ENCODE data around the gene HBA1. TPM values are rescaled to one million over a fixed set of nuclear protein-coding genes. Genes with fewer than 3 reads are reported as not detected.
"Not testable (repeated sequence)": the region's sequence is repeated elsewhere in the genome, so short reads cannot be mapped to it uniquely, and the experiment has no call there.

HBA1 gene
- total RNA-seq, 2 donors from 2014 or later: 1.1 TPM; not detected in 1

DNA sequence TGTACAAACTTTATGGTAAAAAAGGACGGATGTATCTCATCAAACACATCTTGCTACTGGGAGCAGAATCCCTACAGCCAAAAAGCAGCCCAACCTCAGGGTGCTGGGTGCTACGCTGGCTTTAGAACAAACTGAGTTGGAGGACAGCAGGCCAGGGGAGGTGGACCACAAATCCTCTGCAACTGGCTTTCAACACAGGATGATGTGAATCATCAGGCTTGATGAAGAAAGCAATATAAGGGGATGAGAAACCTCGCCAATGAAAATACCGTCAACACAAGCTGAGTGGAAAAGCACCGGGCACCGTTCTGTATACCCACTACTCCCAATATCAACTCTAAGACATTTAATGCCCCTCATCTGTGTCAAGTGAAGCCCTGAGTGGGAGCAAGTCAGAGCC is 18.0 kb downstream of the HBA1 start:
- no peak overlapping the region for H3K9ac ChIP-seq (ENCODE audit: extremely low read depth, low read length, poor library complexity, severe bottlenecking)
- Mint-ChIP-seq H3K4me1 (no peaks in the 10 kb centered on the region), H3K36me3 (ENCODE audit: low read depth) (peaks cover 86% of the 10 kb centered on the region), H3K27ac (no peak overlapping the region), H3K4me3 (no peak overlapping the region), H3K27me3 (ENCODE audit: insufficient read depth) (no peaks in the 10 kb centered on the region), H3K9me3 (no peaks in the 10 kb centered on the region)
- H3K9me3 ChIP-seq (ENCODE audit: control insufficient read depth, low read length): no peaks in the 10 kb centered on the region
- no peak overlapping the region for H3K4me3 ChIP-seq (ENCODE audit: low read length)
- H3K4me1 ChIP-seq (ENCODE audit: control insufficient read depth, insufficient read depth, low read length): no peaks in the 10 kb centered on the region
- H3K27me3 ChIP-seq (ENCODE audit: control insufficient read depth, insufficient read depth, low read length, poor library complexity, severe bottlenecking): no peaks in the 10 kb centered on the region
- 99 to 100% methylated on average over 2 to 6 of the region's 6 CpGs for WGBS, 2 experiments (ENCODE audit: insufficient coverage in 1 of 2, insufficient read length in 1 of 2)
- no peak overlapping the region for H3K27ac ChIP-seq (ENCODE audit: low read depth, low read length)
- TF ChIP-seq, protein P1, sequence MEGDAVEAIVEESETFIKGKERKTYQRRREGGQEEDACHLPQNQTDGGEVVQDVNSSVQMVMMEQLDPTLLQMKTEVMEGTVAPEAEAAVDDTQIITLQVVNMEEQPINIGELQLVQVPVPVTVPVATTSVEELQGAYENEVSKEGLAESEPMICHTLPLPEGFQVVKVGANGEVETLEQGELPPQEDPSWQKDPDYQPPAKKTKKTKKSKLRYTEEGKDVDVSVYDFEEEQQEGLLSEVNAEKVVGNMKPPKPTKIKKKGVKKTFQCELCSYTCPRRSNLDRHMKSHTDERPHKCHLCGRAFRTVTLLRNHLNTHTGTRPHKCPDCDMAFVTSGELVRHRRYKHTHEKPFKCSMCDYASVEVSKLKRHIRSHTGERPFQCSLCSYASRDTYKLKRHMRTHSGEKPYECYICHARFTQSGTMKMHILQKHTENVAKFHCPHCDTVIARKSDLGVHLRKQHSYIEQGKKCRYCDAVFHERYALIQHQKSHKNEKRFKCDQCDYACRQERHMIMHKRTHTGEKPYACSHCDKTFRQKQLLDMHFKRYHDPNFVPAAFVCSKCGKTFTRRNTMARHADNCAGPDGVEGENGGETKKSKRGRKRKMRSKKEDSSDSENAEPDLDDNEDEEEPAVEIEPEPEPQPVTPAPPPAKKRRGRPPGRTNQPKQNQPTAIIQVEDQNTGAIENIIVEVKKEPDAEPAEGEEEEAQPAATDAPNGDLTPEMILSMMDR (conservative IDR thresholded peaks at IDR 0.05): no peak
- peaks cover 91% of the 10 kb centered on the region for H3K36me3 ChIP-seq (ENCODE audit: control insufficient read depth, insufficient read depth, low read length)
- no peak for DNase-seq

DNA sequence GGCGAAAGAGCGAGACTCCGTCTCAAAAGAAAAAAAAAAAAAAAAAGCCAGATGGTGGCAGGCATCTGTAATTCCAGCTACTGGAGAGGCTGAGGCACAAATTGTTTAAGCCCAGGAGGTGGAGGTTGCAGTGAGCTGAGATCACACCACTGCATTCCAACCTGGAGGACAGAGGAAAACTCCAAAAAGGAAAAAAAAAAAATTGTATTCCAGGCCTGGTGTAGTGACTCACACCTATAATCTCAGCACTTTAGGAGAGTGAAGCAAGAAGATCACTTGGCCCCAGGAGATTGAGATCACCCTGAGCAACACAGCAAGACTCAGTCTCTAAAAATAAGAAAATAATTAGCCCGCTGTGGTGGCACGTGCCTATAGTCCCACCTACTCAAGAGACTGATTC is 23.9 kb downstream of the HBA1 start:
- Mint-ChIP-seq H3K4me1 (no peaks in the 10 kb centered on the region), H3K27me3 (ENCODE audit: insufficient read depth) (no peaks in the 10 kb centered on the region)

DNA sequence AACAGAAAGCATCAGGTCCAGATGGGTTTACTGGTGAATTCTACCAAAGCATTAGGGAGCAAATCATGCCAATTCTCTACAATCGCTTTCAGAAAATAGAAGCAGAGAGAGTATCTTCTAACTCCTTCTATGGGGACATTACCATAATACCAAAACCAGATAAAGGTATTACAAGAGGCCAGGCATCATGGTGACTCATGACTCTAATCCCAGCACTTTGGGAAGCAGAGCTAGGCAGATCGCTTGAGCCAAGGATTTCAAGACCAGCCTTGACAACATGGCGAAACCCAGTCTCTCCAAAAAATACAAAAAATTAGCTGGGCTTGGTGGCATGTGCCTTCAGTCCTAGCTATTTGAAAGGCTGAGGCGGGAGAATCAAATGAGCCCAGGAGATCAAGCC is 26.8 kb downstream of the HBA1 start:
- Mint-ChIP-seq H3K27ac (no peak overlapping the region), H3K27me3 (ENCODE audit: insufficient read depth) (no peaks in the 10 kb centered on the region), H3K4me1 (no peaks in the 10 kb centered on the region), H3K4me3 (no peak overlapping the region), H3K36me3 (ENCODE audit: low read depth) (peaks cover 81% of the 10 kb centered on the region), H3K9me3 (no peaks in the 10 kb centered on the region)
- no peak overlapping the region for H3K9ac ChIP-seq (ENCODE audit: extremely low read depth, low read length, poor library complexity, severe bottlenecking)
- WGBS, 2 experiments (ENCODE audit: insufficient coverage in 1 of 2, insufficient read length in 1 of 2): 91% methylated on average over 2 to 4 of the region's 4 CpGs
- DNase-seq: no peak
- no peaks in the 10 kb centered on the region for H3K27me3 ChIP-seq (ENCODE audit: control insufficient read depth, insufficient read depth, low read length, poor library complexity, severe bottlenecking)
- no peaks in the 10 kb centered on the region for H3K9me3 ChIP-seq (ENCODE audit: control insufficient read depth, low read length)
- TF ChIP-seq, protein P1 (conservative IDR thresholded peaks at IDR 0.05): no peak
- H3K4me3 ChIP-seq (ENCODE audit: low read length): no peak overlapping the region
- H3K27ac ChIP-seq (ENCODE audit: low read depth, low read length): no peak overlapping the region
- peaks cover 82% of the 10 kb centered on the region for H3K36me3 ChIP-seq (ENCODE audit: control insufficient read depth, insufficient read depth, low read length)
- no peaks in the 10 kb centered on the region for H3K4me1 ChIP-seq (ENCODE audit: control insufficient read depth, insufficient read depth, low read length)

More for the DNA sequence above, 23.9 kb downstream of the HBA1 start:
- 95 to 100% methylated on average over 5 of the region's 5 CpGs for WGBS, 2 experiments (ENCODE audit: insufficient coverage in 1 of 2, insufficient read length in 1 of 2)
- TF ChIP-seq, protein P1 (conservative IDR thresholded peaks at IDR 0.05): no peak
- H3K9me3 Mint-ChIP-seq: no peaks in the 10 kb centered on the region
- H3K36me3 ChIP-seq (ENCODE audit: control insufficient read depth, insufficient read depth, low read length): peaks cover 81% of the 10 kb centered on the region
- H3K27ac Mint-ChIP-seq: no peak overlapping the region
- H3K4me3 ChIP-seq (ENCODE audit: low read length): no peak overlapping the region
- H3K27me3 ChIP-seq (ENCODE audit: control insufficient read depth, insufficient read depth, low read length, poor library complexity, severe bottlenecking): no peaks in the 10 kb centered on the region
- peaks cover 78% of the 10 kb centered on the region for H3K36me3 Mint-ChIP-seq (ENCODE audit: low read depth)
- no peak overlapping the region for H3K9ac ChIP-seq (ENCODE audit: extremely low read depth, low read length, poor library complexity, severe bottlenecking)
- H3K27ac ChIP-seq (ENCODE audit: low read depth, low read length): no peak overlapping the region
- no peak for DNase-seq
- no peak overlapping the region for H3K4me3 Mint-ChIP-seq
- no peaks in the 10 kb centered on the region for H3K4me1 ChIP-seq (ENCODE audit: control insufficient read depth, insufficient read depth, low read length)
- no peaks in the 10 kb centered on the region for H3K9me3 ChIP-seq (ENCODE audit: control insufficient read depth, low read length)

DNA sequence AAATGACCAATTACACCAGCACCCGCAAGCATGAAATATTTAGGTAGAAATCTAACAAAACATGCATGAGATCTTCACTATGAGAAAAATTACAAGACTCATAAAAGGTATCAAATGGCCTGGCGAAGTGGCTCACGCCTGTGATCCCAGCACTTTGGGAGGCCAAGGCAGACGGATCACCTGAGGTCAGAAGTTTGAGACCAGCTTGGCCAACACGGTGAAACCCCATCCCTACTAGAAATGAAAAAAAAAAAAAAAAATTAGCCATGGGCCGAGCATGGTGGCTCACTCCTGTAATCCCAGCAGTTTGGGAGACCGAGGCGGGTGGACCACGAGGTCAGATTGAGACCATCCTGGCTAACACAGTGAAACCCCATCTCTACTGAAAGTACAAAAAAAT is 27.6 kb downstream of the HBA1 start:
- H3K27ac ChIP-seq (ENCODE audit: low read depth, low read length); H3K27me3 ChIP-seq (ENCODE audit: control insufficient read depth, insufficient read depth, low read length, poor library complexity, severe bottlenecking); H3K4me1 Mint-ChIP-seq; H3K4me3 ChIP-seq (ENCODE audit: low read length); H3K27ac Mint-ChIP-seq; H3K27me3 Mint-ChIP-seq (ENCODE audit: insufficient read depth); H3K4me3 Mint-ChIP-seq; H3K9me3 ChIP-seq (ENCODE audit: control insufficient read depth, low read length); H3K9ac ChIP-seq (ENCODE audit: extremely low read depth, low read length, poor library complexity, severe bottlenecking); H3K9me3 Mint-ChIP-seq; H3K4me1 ChIP-seq (ENCODE audit: control insufficient read depth, insufficient read depth, low read length); DNase-seq: not testable (repeated sequence)
- H3K36me3 ChIP-seq (ENCODE audit: control insufficient read depth, insufficient read depth, low read length): peaks cover 82% of the 10 kb centered on the region
- H3K36me3 Mint-ChIP-seq (ENCODE audit: low read depth): peaks cover 79% of the 10 kb centered on the region
- 93 to 96% methylated on average over 7 to 9 of the region's 9 CpGs for WGBS, 2 experiments (ENCODE audit: insufficient coverage in 1 of 2, insufficient read length in 1 of 2)

DNA sequence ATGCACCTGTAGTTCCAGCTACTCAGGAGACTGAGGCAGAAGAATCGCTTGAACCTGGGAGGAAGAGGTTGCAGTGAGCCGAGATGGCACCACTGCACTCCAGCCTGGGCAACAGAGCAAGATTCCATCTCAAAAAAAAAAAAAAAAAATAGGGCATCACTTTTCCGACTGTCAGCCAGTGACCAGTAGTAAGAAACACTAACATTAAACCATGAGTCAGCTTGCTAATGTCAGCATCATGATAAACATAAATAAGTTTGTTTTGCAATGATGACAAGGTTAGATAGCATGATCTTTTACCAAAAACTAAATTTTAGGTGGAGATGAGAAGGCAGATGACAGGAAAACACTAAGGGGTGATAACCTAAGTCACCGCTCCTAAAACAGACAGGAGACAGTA is 32.9 kb downstream of the HBA1 start:
- H3K4me1 Mint-ChIP-seq; H3K9ac ChIP-seq (ENCODE audit: extremely low read depth, low read length, poor library complexity, severe bottlenecking); H3K4me3 ChIP-seq (ENCODE audit: low read length); H3K27ac ChIP-seq (ENCODE audit: low read depth, low read length); H3K27me3 Mint-ChIP-seq (ENCODE audit: insufficient read depth); H3K27me3 ChIP-seq (ENCODE audit: control insufficient read depth, insufficient read depth, low read length, poor library complexity, severe bottlenecking); H3K9me3 ChIP-seq (ENCODE audit: control insufficient read depth, low read length); H3K27ac Mint-ChIP-seq; DNase-seq; H3K9me3 Mint-ChIP-seq; H3K4me1 ChIP-seq (ENCODE audit: control insufficient read depth, insufficient read depth, low read length); H3K4me3 Mint-ChIP-seq: not testable (repeated sequence)
- peaks cover 83% of the 10 kb centered on the region for H3K36me3 ChIP-seq (ENCODE audit: control insufficient read depth, insufficient read depth, low read length)
- H3K36me3 Mint-ChIP-seq (ENCODE audit: low read depth): peaks cover 80% of the 10 kb centered on the region
- WGBS, 2 experiments (ENCODE audit: insufficient coverage in 1 of 2, insufficient read length in 1 of 2): 94 to 95% methylated on average over 3 of the region's 4 CpGs
